ENCODE results near the gene USP2.
A peak's percentile ranks its signal among the peaks of the same experiment; 100 is the strongest.

DNA sequence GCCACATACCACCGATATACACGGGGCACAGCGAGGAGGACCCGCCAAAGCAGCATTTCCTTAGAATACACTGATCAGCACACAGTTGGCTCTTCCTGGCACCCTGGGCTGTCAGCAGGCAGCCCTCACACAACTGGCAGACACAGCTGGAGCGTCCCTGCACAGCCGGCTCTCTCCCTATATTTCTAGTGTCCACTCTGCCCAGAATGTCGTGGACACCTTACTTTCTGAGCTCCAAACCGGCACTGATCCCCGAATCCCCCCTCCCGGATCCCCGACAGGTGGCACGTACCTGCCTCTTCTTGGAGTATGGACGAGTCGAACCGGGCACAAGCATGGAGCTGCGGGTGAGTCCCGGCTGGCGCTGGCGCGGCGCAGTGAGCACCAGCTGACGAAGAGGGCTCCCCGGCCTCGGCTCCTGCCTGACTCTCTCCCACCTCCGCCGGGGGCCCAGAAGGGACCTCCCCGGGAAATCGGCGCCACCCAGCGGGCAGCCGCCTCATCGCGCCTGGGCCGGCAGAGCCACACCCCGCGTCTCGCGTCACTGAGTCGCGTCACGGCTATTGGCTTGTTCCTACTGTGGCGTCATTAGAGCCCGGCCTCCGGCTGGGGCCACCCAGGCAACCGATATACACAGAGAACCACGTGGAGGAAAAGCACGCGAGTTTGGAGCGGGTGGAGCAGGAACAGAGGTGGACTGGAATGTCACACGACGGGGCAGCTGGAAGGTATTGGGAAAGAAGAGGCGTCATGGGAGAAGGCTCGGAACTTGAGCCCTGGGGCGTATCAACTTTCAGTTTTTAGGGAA lies at the start of gene USP2:
- peak; percentile 92 for TF ChIP-seq CEBPB (IDR thresholded peaks at IDR 0.05; ENCODE audit: low read depth, low read length)
- TF ChIP-seq, protein P1, sequence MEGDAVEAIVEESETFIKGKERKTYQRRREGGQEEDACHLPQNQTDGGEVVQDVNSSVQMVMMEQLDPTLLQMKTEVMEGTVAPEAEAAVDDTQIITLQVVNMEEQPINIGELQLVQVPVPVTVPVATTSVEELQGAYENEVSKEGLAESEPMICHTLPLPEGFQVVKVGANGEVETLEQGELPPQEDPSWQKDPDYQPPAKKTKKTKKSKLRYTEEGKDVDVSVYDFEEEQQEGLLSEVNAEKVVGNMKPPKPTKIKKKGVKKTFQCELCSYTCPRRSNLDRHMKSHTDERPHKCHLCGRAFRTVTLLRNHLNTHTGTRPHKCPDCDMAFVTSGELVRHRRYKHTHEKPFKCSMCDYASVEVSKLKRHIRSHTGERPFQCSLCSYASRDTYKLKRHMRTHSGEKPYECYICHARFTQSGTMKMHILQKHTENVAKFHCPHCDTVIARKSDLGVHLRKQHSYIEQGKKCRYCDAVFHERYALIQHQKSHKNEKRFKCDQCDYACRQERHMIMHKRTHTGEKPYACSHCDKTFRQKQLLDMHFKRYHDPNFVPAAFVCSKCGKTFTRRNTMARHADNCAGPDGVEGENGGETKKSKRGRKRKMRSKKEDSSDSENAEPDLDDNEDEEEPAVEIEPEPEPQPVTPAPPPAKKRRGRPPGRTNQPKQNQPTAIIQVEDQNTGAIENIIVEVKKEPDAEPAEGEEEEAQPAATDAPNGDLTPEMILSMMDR (conservative IDR thresholded peaks at IDR 0.05; ENCODE audit: low read depth, low read length), result peak; percentile 96
- no peak; the same call in 1 of the 2 replicates for TF ChIP-seq POLR2A (IDR thresholded peaks at IDR 0.05; ENCODE audit: low read depth, low read length)
- TF ChIP-seq FOS (IDR thresholded peaks at IDR 0.05; ENCODE audit: low read depth, low read length), result no peak
- TF ChIP-seq BHLHE40 (IDR thresholded peaks at IDR 0.05; ENCODE audit: low read depth, low read length), result peak; percentile 90
- TF ChIP-seq, protein P2, sequence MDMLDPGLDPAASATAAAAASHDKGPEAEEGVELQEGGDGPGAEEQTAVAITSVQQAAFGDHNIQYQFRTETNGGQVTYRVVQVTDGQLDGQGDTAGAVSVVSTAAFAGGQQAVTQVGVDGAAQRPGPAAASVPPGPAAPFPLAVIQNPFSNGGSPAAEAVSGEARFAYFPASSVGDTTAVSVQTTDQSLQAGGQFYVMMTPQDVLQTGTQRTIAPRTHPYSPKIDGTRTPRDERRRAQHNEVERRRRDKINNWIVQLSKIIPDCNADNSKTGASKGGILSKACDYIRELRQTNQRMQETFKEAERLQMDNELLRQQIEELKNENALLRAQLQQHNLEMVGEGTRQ (IDR thresholded peaks at IDR 0.05; ENCODE audit: low read depth, low read length), result peak; percentile 94
- peak; percentile 72 for TF ChIP-seq RAD21 (IDR thresholded peaks at IDR 0.05; ENCODE audit: low read length)
- peak; percentile 51; the same call in 1 of the 2 replicates for TF ChIP-seq RFX5 (IDR thresholded peaks at IDR 0.05; ENCODE audit: low read depth, low read length)

Data from IMR-90 (cell line).